Right atrium auricular region (tissue), 2 donors: ENCODE results near the gene CERT1. TPM values are rescaled to one million over a fixed set of nuclear protein-coding genes. Genes with fewer than 3 reads are reported as not detected.

Experiments used
- DNase-seq: peaks from one replicate; pipeline ENCODE4 v3.0.0-alpha.2; 2019; ENCODE audit warnings: low spot score
- H3K27ac ChIP-seq, 2 donors: fragments of 200-600 bp; sonication (generic); 1 replicate in 1 of 2; 2 replicates in 1 of 2; pipeline ENCODE4 v1.5.1; 2016 to 2019
- H3K27me3 ChIP-seq, 2 donors: fragments of 200-600 bp; sonication (generic); one replicate each; pipeline versions ENCODE4 v1.5.1 to v1.6.0; 2017 to 2019
- H3K36me3 ChIP-seq: fragments of 200-600 bp; sonication (generic); one replicate; pipeline ENCODE4 v1.5.1; 2016
- H3K4me1 ChIP-seq, 2 donors: fragments of 200-600 bp; sonication (generic); one replicate each; pipeline versions ENCODE4 v1.5.1 to v1.6.0; 2017 to 2019
- H3K4me3 ChIP-seq, 2 donors: fragments of 200-600 bp; sonication (generic); 1 replicate in 1 of 2; 2 replicates in 1 of 2; pipeline ENCODE4 v1.5.1; 2017 to 2019; ENCODE audit warnings: mild to moderate bottlenecking in 1 of 2, moderate library complexity in 1 of 2
- H3K9me3 ChIP-seq, 2 donors: fragments of 200-600 bp; sonication (generic); one replicate each; pipeline ENCODE4 v1.5.1; 2019
- total RNA-seq, 2 donors: library from RNA; depleted of rRNA; stranded (reverse); fragments of >200 nt; gene quantifications; one replicate each; pipeline ENCODE4 v1.1.0, GENCODE V29; 2016
- TF ChIP-seq, protein P1 (sequence below), 2 donors: fragments of 200-600 bp; sonication (generic); IDR thresholded peaks; one replicate each; pipeline ENCODE4 v1.5.1; 2019; ENCODE audit warnings: antibody characterized with exemption in 2 of 2

CERT1 gene
- total RNA-seq, 2 donors from 2014 or later = 12.3 to 12.6 TPM

DNA sequence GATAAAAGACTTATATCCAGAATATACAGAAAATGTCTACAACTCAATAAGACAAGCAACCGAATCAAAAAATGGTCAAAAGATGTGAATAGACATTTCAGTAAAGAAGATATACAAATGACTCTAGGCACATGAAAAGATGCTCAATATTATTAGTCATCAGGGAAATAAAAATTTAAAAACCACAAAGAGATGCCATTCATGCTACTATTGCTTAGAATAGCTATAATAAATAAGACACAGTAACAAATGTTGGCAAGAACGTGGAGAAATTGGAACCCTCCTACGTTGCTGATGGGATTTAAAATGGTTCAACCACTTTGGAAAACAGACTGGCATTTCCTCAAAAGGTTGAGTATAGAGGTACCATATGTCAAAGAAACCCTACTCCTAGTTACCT, 40.0 kb upstream of the CERT1 start:
- Histone ChIP-seq H3K27me3 (no peaks in the 10 kb centered on the region), H3K27ac (no peak overlapping the region), H3K36me3 (peaks cover 20% of the 10 kb centered on the region), H3K4me3 (no peak overlapping the region), H3K4me1 (no peaks in the 10 kb centered on the region), H3K9me3 (no peaks in the 10 kb centered on the region)
- no peak for DNase-seq
- TF ChIP-seq, protein P1, sequence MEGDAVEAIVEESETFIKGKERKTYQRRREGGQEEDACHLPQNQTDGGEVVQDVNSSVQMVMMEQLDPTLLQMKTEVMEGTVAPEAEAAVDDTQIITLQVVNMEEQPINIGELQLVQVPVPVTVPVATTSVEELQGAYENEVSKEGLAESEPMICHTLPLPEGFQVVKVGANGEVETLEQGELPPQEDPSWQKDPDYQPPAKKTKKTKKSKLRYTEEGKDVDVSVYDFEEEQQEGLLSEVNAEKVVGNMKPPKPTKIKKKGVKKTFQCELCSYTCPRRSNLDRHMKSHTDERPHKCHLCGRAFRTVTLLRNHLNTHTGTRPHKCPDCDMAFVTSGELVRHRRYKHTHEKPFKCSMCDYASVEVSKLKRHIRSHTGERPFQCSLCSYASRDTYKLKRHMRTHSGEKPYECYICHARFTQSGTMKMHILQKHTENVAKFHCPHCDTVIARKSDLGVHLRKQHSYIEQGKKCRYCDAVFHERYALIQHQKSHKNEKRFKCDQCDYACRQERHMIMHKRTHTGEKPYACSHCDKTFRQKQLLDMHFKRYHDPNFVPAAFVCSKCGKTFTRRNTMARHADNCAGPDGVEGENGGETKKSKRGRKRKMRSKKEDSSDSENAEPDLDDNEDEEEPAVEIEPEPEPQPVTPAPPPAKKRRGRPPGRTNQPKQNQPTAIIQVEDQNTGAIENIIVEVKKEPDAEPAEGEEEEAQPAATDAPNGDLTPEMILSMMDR (IDR thresholded peaks at IDR 0.05) = no peak

DNA sequence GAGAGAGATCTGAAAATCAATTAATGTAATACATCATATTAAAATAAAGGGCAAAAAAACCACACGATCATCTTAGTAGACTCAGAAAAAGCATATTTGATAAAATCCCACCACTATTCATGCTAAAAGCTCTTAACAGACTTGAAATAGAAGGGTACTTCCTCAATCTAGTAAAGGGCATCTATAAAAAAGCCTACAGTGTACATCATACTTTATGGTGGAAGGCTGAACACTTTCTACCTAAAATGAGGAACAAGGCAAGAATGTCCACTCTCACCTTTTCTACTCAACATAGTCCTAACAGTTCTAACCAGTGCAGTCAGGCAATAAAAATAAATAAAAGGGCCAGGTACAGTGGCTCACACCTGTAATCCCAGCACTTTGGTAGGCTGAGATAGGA, 39.2 kb upstream of the CERT1 start:
- no peaks in the 10 kb centered on the region for H3K4me1 ChIP-seq
- H3K27ac ChIP-seq = no peak overlapping the region
- peaks cover 20% of the 10 kb centered on the region for H3K36me3 ChIP-seq
- no peaks in the 10 kb centered on the region for H3K9me3 ChIP-seq
- DNase-seq = no peak
- TF ChIP-seq, protein P1 (IDR thresholded peaks at IDR 0.05) = no peak
- H3K27me3 ChIP-seq = no peaks in the 10 kb centered on the region
- H3K4me3 ChIP-seq = no peak overlapping the region

DNA sequence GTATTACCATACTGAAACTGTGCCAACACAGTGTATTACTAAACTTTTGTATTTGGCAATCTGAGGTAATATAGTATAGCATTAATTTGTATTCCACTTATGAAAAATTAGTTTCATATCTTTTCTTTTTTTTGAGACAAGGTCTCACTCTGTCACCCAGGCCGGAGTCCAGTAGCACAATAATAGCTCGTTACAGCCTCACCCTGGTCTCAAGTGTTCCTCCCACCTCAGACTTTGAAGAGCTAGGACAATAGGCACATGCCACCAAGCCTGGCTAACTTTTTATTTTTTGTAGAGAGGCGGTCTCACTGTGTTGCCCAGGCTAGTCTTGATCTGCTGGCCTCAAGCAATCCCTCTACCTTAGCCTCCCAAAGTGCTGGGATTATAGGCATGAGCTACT, 36.4 kb upstream of the CERT1 start:
- H3K27me3 ChIP-seq = no peaks in the 10 kb centered on the region
- H3K9me3 ChIP-seq = no peaks in the 10 kb centered on the region
- no peaks in the 10 kb centered on the region for H3K4me1 ChIP-seq
- peaks cover 7% of the 10 kb centered on the region for H3K36me3 ChIP-seq
- no peak for DNase-seq
- TF ChIP-seq, protein P1 (IDR thresholded peaks at IDR 0.05) = no peak
- no peak overlapping the region for H3K27ac ChIP-seq
- no peak overlapping the region for H3K4me3 ChIP-seq

DNA sequence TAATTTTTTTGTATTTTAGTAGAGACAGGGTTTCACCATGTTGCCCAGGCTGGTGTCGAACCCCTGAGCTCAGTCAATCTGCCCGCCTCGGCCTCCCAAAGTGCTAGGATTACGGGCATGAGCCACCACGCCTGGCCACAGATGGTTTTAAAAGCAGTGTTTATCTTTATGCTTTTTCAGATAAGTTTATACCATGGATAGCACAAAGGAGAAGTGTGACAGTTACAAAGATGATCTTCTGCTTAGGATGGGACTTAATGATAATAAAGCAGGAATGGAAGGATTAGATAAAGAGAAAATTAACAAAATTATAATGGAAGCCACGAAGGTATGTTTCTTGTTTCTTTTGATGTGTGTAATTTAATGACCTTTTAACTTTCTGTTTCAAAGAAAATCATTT, 35.4 kb upstream of the CERT1 start:
- DNase-seq = no peak
- Histone ChIP-seq H3K36me3 (no peaks in the 10 kb centered on the region), H3K27ac (no peak overlapping the region), H3K4me3 (no peak overlapping the region), H3K4me1 (no peaks in the 10 kb centered on the region), H3K27me3 (no peaks in the 10 kb centered on the region), H3K9me3 (no peaks in the 10 kb centered on the region)
- TF ChIP-seq, protein P1 (IDR thresholded peaks at IDR 0.05) = no peak

DNA sequence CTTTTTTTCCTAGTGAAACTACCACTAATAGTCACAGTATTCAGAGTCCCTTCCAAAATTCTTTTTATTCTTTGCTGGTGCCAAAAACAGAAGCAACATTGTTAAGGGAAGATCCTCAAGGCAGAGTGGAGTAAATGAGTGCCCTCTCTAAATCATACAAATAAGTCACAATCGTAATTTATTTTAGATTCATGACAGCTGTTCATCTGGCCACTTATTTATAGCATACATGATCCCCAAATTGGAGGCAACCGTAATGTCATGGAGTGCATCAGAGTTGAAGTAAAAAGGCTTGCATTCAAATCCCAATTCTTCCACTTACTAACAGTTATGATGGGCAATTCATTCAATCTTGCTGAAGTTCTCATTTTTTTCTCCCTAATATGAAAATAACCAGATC, 33.7 kb upstream of the CERT1 start:
- H3K27ac ChIP-seq = no peak overlapping the region
- no peaks in the 10 kb centered on the region for H3K36me3 ChIP-seq
- TF ChIP-seq, protein P1 (IDR thresholded peaks at IDR 0.05) = no peak
- no peaks in the 10 kb centered on the region for H3K4me1 ChIP-seq
- DNase-seq = no peak
- no peaks in the 10 kb centered on the region for H3K27me3 ChIP-seq
- H3K9me3 ChIP-seq = no peaks in the 10 kb centered on the region
- H3K4me3 ChIP-seq = no peak overlapping the region

DNA sequence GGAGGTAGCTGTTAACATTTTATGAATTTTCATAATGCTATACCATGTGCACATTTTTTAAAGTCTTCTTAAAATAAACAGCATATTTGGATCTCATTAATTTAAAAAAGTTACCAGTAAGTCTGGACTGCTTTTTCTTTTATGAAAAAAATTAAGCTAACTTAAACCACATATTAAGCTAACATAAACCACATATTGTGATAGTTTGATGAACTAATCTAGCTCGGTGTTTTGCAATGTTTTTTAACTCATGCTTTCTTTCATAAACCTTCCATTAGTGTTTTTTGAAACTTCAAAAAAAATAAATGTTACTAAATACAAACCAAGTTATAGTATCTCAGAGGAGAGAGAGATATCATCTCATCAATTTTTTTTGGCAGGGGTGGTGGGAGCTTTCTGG, 26.8 kb upstream of the CERT1 start:
- no peak overlapping the region for H3K27ac ChIP-seq
- TF ChIP-seq, protein P1 (IDR thresholded peaks at IDR 0.05) = no peak
- H3K4me1 ChIP-seq = peaks cover 0 to 11% of the 10 kb centered on the region in 2 donors
- H3K36me3 ChIP-seq = no peaks in the 10 kb centered on the region
- no peak overlapping the region for H3K4me3 ChIP-seq
- H3K9me3 ChIP-seq = peaks cover 0 to 15% of the 10 kb centered on the region in 2 donors
- DNase-seq = no peak
- H3K27me3 ChIP-seq = no peaks in the 10 kb centered on the region
